ENCODE data around the gene COPS8. TPM values are rescaled to one million over a fixed set of nuclear protein-coding genes. Genes with fewer than 3 reads are reported as not detected.

Gene COPS8
- total and polyA plus RNA-seq, 2 of the 8 experiments (the other 6 are each of a cell fraction or from before 2014, with no cell fraction given) = 59.3 to 67.5 TPM

DNA sequence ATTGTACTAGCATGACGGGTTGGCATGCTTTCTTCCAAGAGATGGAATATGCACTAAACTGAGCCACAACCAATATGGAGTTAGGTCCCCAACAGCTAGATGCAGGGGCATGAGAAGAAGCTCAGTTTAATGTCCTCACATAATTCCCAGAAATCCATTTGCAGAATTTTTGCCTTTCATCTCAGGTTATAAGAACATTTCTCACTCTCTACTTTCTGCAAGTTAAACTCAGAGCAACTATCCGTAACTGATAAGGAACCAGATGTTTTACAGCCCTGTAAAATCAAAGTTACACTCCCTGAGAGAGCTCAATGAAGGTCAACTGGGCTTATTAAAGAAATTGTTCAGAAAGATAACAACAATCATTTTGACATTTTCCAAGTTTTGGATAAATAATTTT, 30.7 kb downstream of the COPS8 start:
- no peak overlapping the region for H4K5ac ChIP-seq (ENCODE audit: insufficient read length, low read depth, low read length)
- H3K4me1 ChIP-seq (replicated peaks in 1 of 4; ENCODE audit: control insufficient read depth in 3 of 4, insufficient read depth in 4 of 4, low read length in 3 of 4) = no peaks in the 10 kb centered on the region
- no peaks in the 10 kb centered on the region for H3K27me3 ChIP-seq (replicated peaks in 1 of 4; ENCODE audit: control insufficient read depth in 3 of 4, extremely low read depth in 1 of 4, insufficient read depth in 3 of 4, low read length in 3 of 4)
- H4K8ac ChIP-seq (ENCODE audit: extremely low read depth, insufficient read depth, low read length) = no peak overlapping the region
- no peak overlapping the region for H2AK5ac ChIP-seq (ENCODE audit: low read depth, low read length)
- H2BK5ac ChIP-seq (ENCODE audit: low read depth, low read length) = no peak overlapping the region
- no peak overlapping the region for H3K27ac ChIP-seq (ENCODE audit: low read depth, low read length)
- no peak for FAIRE-seq
- H2BK120ac ChIP-seq (replicated peaks; ENCODE audit: low read depth, low read length) = no peak overlapping the region
- CTCF ChIA-PET (ENCODE audit: partially characterized antibody) = no interaction called here
- 91% methylated on average over 2 of the region's 2 CpGs; no CpG with 5 or more reads in 1 of the 2 experiments for WGBS, 2 experiments (ENCODE audit: extremely low coverage in 1 of 2, insufficient coverage in 1 of 2, insufficient read length in 1 of 2, insufficient replicate concordance in 2 of 2, low coverage in 1 of 2, low lambda C conversion rate in 2 of 2, missing lambda C conversion rate in 1 of 2)
- no peak overlapping the region for H2AFZ ChIP-seq (ENCODE audit: low read length)
- no peak overlapping the region for H3K4me2 ChIP-seq (ENCODE audit: insufficient read depth in 1 of 2, low read depth in 2 of 2, low read length in 2 of 2)
- H4K20me1 ChIP-seq (replicated peaks in 1 of 2; ENCODE audit: control insufficient read depth in 1 of 2, insufficient read depth in 2 of 2, low read length in 2 of 2) = no peaks in the 10 kb centered on the region
- H3K14ac ChIP-seq (ENCODE audit: insufficient read length) = no peak overlapping the region
- H3K36me3 ChIP-seq (ENCODE audit: control insufficient read depth in 2 of 4, insufficient read depth in 4 of 4, low read length in 3 of 4) = no peaks in the 10 kb centered on the region
- H3K9ac ChIP-seq (replicated peaks in 1 of 4; ENCODE audit: extremely low read depth in 1 of 4, low read depth in 3 of 4, low read length in 3 of 4) = no peak overlapping the region
- no peak overlapping the region for H2BK15ac ChIP-seq (ENCODE audit: low read length)
- no peak overlapping the region for H2BK20ac ChIP-seq (ENCODE audit: low read length)
- H3K18ac ChIP-seq (ENCODE audit: extremely low read depth, low read length) = no peak overlapping the region
- H3K56ac ChIP-seq (replicated peaks; ENCODE audit: insufficient read length, low read depth, low read length) = no peak overlapping the region
- H4K91ac ChIP-seq (replicated peaks; ENCODE audit: insufficient read length, low read length) = no peak overlapping the region
- no peak overlapping the region for H3K4me3 ChIP-seq (ENCODE audit: extremely low read depth in 1 of 4, insufficient read depth in 2 of 4, low read depth in 3 of 4, low read length in 4 of 4)
- H2BK12ac ChIP-seq (ENCODE audit: low read depth, low read length) = no peak overlapping the region
- no peaks in the 10 kb centered on the region for H3K23me2 ChIP-seq (ENCODE audit: low read depth, low read length)
- H3K9me3 ChIP-seq (ENCODE audit: insufficient read depth in 2 of 2, low read depth in 1 of 2, low read length in 1 of 2) = peaks cover 3% of the 10 kb centered on the region in 2 experiments; a peak in 3 of 4 replicates
- no peak overlapping the region for H3K4ac ChIP-seq (replicated peaks; ENCODE audit: insufficient read length, low read depth, low read length)
- H3K79me1 ChIP-seq (ENCODE audit: low read depth, low read length) = no peaks in the 10 kb centered on the region
- no peaks in the 10 kb centered on the region for H3K79me2 ChIP-seq (ENCODE audit: control insufficient read depth in 1 of 2, insufficient read depth in 2 of 2, low read length in 2 of 2)
- POLR2A ChIA-PET (ENCODE audit: partially characterized antibody) = interaction anchor here (0.7 to 2.2 kb wide), 2 partner anchors 15 to 388 kb away, joined by 3 to 5 read pairs; no protein-coding TSS in a partner anchor
- DNase-seq (ENCODE audit: low read depth in 1 of 2, low spot score in 2 of 2) = no peak
- H3K23ac ChIP-seq (ENCODE audit: insufficient read length) = no peak overlapping the region
- TF ChIP-seq BCL11A (IDR thresholded peaks at IDR 0.05; ENCODE audit: low read depth in 2 of 2, low read length in 2 of 2) (no peak), TBP (IDR thresholded peaks at IDR 0.05; ENCODE audit: low read depth, low read length) (no peak), CTBP2 (IDR thresholded peaks at IDR 0.05; ENCODE audit: borderline replicate concordance, insufficient read depth, insufficient read length, low read length) (no peak), EGR1 (IDR thresholded peaks at IDR 0.05; ENCODE audit: borderline replicate concordance, low read depth, low read length) (no peak), EZH2 (IDR thresholded peaks at IDR 0.05; ENCODE audit: low read depth, low read length, severe bottlenecking) (no peak), BACH1 (IDR thresholded peaks at IDR 0.05; ENCODE audit: low read length) (no peak), CHD2 (IDR thresholded peaks at IDR 0.05; ENCODE audit: low read length) (no peak), SUZ12 (IDR thresholded peaks at IDR 0.05; ENCODE audit: low read length) (no peak)

All from H1 (cell line).